NOMO-1 treated with dmso at 0.1 percent for 144 hours (cell line): ENCODE results near the gene FANCC.

Experiments
- DNase-seq: peaks from one replicate; lab custom pipeline; 2025; ENCODE audit not compliant: unreplicated experiment; lab: John Stamatoyannopoulos, UW

FANCC gene

GRCh38 chr9:95150903-95151302 lies 166.6 kb downstream of the FANCC start:
- DNase-seq = no peak

- no peak for DNase-seq
These were observed 169.3 kb downstream of the FANCC start for GRCh38 chr9:95148208-95148520.

GRCh38 chr9:95147452-95148207 lies 169.9 kb downstream of the FANCC start:
- no peak for DNase-seq

GRCh38 chr9:95143591-95144561 lies 173.6 kb downstream of the FANCC start:
- no peak for DNase-seq

- DNase-seq = no peak
These were observed 174.8 kb downstream of the FANCC start for GRCh38 chr9:95142728-95143127.

- no peak for DNase-seq
These were observed 175.2 kb downstream of the FANCC start for GRCh38 chr9:95142315-95142714.

GRCh38 chr9:95140821-95141220 lies 176.7 kb downstream of the FANCC start:
- DNase-seq = no peak

GRCh38 chr9:95139126-95139525 lies 178.4 kb downstream of the FANCC start:
- DNase-seq = no peak

- no peak for DNase-seq
These were observed 179.0 kb downstream of the FANCC start for GRCh38 chr9:95138474-95138873.

- DNase-seq = no peak
These were observed 179.8 kb downstream of the FANCC start for GRCh38 chr9:95137587-95138145.

GRCh38 chr9:95135756-95136155 lies 181.8 kb downstream of the FANCC start:
- DNase-seq = no peak

- no peak for DNase-seq
These were observed 183.0 kb downstream of the FANCC start for GRCh38 chr9:95134457-95134881.

GRCh38 chr9:95133325-95133705 lies 184.2 kb downstream of the FANCC start:
- DNase-seq = no peak

GRCh38 chr9:95132366-95133324 lies 184.9 kb downstream of the FANCC start:
- DNase-seq = no peak

- no peak for DNase-seq
These were observed 186.2 kb downstream of the FANCC start for GRCh38 chr9:95131023-95131943.

GRCh38 chr9:95130484-95130883 lies 187.0 kb downstream of the FANCC start:
- no peak for DNase-seq

- DNase-seq = no peak
These were observed 187.8 kb downstream of the FANCC start for GRCh38 chr9:95129476-95130291.

- no peak for DNase-seq
These were observed 189.4 kb downstream of the FANCC start for GRCh38 chr9:95128177-95128524.
